SK-N-MC (cell line): ENCODE results near the gene RHEX.

ENCODE experiments used
- EZH2 ChIP-seq: fragments of 200-600 bp; sonication (generic); IDR thresholded peaks from one replicate; pipeline ENCODE4 v1.6.1; 2017; ENCODE audit warnings: antibody characterized with exemption
- POLR2AphosphoS5 ChIP-seq: IDR thresholded peaks from 2 replicates; pipeline ENCODE4 v1.6.1; 2012; ENCODE audit warnings: mild to moderate bottlenecking, low read depth, low read length, borderline replicate concordance

GRCh38 chr1:206133751-206134415 is 80.9 kb downstream of the RHEX start:
- no peak for TF ChIP-seq POLR2AphosphoS5
- TF ChIP-seq EZH2, result no peak
